ENCODE results near the gene SLC9C2.
A peak's percentile ranks its signal among the peaks of the same experiment; 100 is the strongest.
"Not testable (repeated sequence)": the region's sequence is repeated elsewhere in the genome, so short reads cannot be mapped to it uniquely, and the experiment has no call there.

The SLC9C2 gene

DNA sequence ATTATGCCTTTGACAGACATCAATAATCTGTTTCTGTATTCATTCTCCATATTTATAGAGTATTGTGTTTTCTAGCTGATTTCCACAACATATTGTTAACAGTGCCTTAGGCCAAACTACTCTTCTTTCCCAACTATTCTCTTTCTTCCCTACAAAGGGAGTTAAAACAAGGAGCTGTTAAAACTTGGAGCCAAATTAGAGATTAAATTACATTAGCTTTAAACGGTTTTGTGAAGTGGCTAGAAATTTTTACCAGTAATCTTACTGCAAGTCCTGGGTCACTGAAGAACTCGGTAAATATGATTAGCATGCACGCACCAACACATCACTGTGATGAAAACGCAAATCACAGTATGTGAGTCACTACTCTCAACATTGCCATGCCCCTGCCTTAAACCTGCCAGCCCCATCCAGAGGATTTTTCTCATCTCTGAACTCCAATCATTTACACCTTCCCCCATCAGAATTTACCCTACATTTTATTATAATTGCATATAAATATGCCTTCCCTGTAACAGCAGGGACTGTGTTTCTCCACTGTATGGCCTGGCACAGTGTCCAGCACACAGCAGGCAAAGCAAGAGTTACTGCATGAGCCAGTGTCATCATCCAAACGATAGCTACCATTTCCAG, 127.2 kb downstream of the SLC9C2 start:
- Histone ChIP-seq H3K9me2 (replicated peaks; ENCODE audit: insufficient read depth, low read length) (no peaks in the 10 kb centered on the region), H3K27me3 (replicated peaks; ENCODE audit: insufficient read depth, low read length) (no peaks in the 10 kb centered on the region), H3K36me3 (replicated peaks; ENCODE audit: insufficient read depth, low read length) (no peaks in the 10 kb centered on the region), H3K4me3 (ENCODE audit: low read length) (peak overlapping the region; percentile 95), H3K4me2 (ENCODE audit: low read depth, low read length) (peak overlapping the region; percentile 81), H4K20me1 (ENCODE audit: insufficient read depth, low read length) (no peaks in the 10 kb centered on the region), H3K9me3 (replicated peaks; ENCODE audit: insufficient read depth, low read length) (no peaks in the 10 kb centered on the region), H3K79me2 (ENCODE audit: low read length) (peaks cover 37% of the 10 kb centered on the region), H2AFZ (ENCODE audit: low read length) (peak overlapping the region; percentile 99; the same call in 1 of the 2 replicates), H3K27ac (ENCODE audit: low read length) (no peak overlapping the region), H3F3A (ENCODE audit: insufficient read depth, low read length) (peaks cover 4% of the 10 kb centered on the region; the same call in 1 of the 2 replicates), H3K4me1 (ENCODE audit: low read length) (peaks cover 24% of the 10 kb centered on the region), H3K9ac (ENCODE audit: low read length) (no peak overlapping the region)
- no peak for DNase-seq
- TF ChIP-seq, protein P1, sequence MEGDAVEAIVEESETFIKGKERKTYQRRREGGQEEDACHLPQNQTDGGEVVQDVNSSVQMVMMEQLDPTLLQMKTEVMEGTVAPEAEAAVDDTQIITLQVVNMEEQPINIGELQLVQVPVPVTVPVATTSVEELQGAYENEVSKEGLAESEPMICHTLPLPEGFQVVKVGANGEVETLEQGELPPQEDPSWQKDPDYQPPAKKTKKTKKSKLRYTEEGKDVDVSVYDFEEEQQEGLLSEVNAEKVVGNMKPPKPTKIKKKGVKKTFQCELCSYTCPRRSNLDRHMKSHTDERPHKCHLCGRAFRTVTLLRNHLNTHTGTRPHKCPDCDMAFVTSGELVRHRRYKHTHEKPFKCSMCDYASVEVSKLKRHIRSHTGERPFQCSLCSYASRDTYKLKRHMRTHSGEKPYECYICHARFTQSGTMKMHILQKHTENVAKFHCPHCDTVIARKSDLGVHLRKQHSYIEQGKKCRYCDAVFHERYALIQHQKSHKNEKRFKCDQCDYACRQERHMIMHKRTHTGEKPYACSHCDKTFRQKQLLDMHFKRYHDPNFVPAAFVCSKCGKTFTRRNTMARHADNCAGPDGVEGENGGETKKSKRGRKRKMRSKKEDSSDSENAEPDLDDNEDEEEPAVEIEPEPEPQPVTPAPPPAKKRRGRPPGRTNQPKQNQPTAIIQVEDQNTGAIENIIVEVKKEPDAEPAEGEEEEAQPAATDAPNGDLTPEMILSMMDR (IDR thresholded peaks at IDR 0.05; ENCODE audit: low read length) = no peak
- TF ChIP-seq EZH2 (optimal IDR thresholded peaks at IDR 0.05; ENCODE audit: low read depth, low read length) = no peak
- TF ChIP-seq EZH2phosphoT487 (IDR thresholded peaks at IDR 0.05; ENCODE audit: low read length) = no peak

DNA sequence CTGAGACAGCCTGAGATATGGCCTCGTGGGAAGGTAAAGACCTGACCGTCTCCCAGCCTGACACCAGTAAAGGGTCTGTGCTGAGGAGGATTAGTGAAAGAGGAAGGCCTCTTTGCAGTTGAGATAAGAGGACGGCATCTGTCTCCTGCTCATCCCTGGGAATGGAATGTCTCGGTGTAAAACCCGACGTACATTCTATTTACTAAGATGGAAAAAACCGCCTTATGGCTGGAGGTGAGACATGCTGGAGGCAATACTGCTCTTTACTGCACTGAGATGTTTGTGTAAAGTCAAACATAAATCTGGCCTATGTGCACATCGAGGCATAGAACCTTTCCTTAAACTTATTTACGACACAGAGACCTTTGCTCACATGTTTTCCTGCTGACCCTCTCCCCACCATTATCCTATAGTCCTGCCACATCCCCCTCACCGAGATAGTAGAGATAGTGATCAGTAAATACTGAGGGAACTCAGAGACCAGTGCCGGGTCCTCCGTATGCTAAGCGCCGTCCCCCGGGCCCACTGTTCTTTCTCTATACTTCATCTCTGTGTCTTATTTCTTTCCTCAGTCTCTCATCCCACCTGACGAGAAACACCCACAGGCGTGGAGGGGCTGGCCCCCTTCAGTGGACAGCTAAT, 128.0 kb downstream of the SLC9C2 start:
- H3K4me3 ChIP-seq (ENCODE audit: low read length); H3F3A ChIP-seq (ENCODE audit: insufficient read depth, low read length): not testable (repeated sequence)

DNA sequence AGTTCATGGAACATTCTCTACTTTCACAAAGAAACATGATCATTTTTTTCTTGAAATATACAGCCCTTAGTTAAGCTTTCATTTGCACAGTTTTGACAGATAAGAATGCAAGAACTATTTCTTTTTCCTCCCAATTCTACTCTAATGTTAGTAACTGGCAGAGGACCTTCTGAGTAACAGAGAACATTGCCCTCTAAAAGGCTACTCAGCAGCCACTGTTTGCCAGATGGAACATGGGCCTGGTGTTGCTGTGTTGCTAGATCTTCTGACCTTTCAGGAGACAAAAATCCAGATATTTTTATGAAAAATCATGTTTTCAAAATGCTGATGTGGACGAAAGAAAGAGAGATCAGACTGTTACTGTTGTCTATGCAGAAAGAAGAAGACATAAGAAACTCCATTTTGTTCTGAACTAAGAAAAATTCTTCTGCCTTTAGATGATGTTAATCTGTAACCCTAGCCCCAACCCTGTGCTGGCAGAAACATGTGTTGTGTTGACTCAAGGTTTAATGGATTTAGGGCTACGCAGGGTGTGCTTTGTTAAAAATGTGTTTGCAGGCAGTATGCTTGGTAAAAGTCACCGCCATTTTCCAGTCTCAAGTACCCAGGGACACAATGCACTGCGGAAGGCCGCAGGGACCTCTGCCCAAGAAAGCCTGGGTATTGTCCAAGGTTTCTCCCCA, 128.6 kb downstream of the SLC9C2 start:
- H2AFZ ChIP-seq (ENCODE audit: low read length) = no peak overlapping the region

More for the DNA sequence above, 128.0 kb downstream of the SLC9C2 start:
- H2AFZ ChIP-seq (ENCODE audit: low read length); H3K9me3 ChIP-seq (replicated peaks; ENCODE audit: insufficient read depth, low read length); H4K20me1 ChIP-seq (ENCODE audit: insufficient read depth, low read length); H3K27me3 ChIP-seq (replicated peaks; ENCODE audit: insufficient read depth, low read length); DNase-seq; H3K36me3 ChIP-seq (replicated peaks; ENCODE audit: insufficient read depth, low read length); H3K4me2 ChIP-seq (ENCODE audit: low read depth, low read length); H3K9ac ChIP-seq (ENCODE audit: low read length); H3K9me2 ChIP-seq (replicated peaks; ENCODE audit: insufficient read depth, low read length); H3K27ac ChIP-seq (ENCODE audit: low read length): not testable (repeated sequence)
- H3K79me2 ChIP-seq (ENCODE audit: low read length) = peaks cover 33% of the 10 kb centered on the region
- H3K4me1 ChIP-seq (ENCODE audit: low read length) = peaks cover 24% of the 10 kb centered on the region

More for the DNA sequence above, 128.6 kb downstream of the SLC9C2 start:
- H3K9me3 ChIP-seq (replicated peaks; ENCODE audit: insufficient read depth, low read length) = no peaks in the 10 kb centered on the region
- peaks cover 4% of the 10 kb centered on the region; the same call in 1 of the 2 replicates for H3F3A ChIP-seq (ENCODE audit: insufficient read depth, low read length)
- H3K27me3 ChIP-seq (replicated peaks; ENCODE audit: insufficient read depth, low read length) = no peaks in the 10 kb centered on the region
- no peak overlapping the region for H3K4me3 ChIP-seq (ENCODE audit: low read length)
- peaks cover 27% of the 10 kb centered on the region for H3K79me2 ChIP-seq (ENCODE audit: low read length)
- no peak overlapping the region for H3K9ac ChIP-seq (ENCODE audit: low read length)
- TF ChIP-seq, protein P1 (IDR thresholded peaks at IDR 0.05; ENCODE audit: low read length) = no peak
- TF ChIP-seq EZH2phosphoT487 (IDR thresholded peaks at IDR 0.05; ENCODE audit: low read length) = no peak
- no peak overlapping the region for H3K27ac ChIP-seq (ENCODE audit: low read length)
- H3K4me2 ChIP-seq (ENCODE audit: low read depth, low read length) = no peak overlapping the region
- H3K9me2 ChIP-seq (replicated peaks; ENCODE audit: insufficient read depth, low read length) = no peaks in the 10 kb centered on the region
- no peak for DNase-seq
- no peaks in the 10 kb centered on the region for H3K36me3 ChIP-seq (replicated peaks; ENCODE audit: insufficient read depth, low read length)
- H4K20me1 ChIP-seq (ENCODE audit: insufficient read depth, low read length) = no peaks in the 10 kb centered on the region
- H3K4me1 ChIP-seq (ENCODE audit: low read length) = peaks cover 19% of the 10 kb centered on the region

All from MM.1S (cell line).